CD14-positive monocyte (primary cell): ENCODE results near the gene WDR5. TPM values are rescaled to one million over a fixed set of nuclear protein-coding genes. Genes with fewer than 3 reads are reported as not detected.

ENCODE experiments used
- DNase-seq, 3 donors: peaks; one replicate each; pipeline ENCODE4 v3.0.0-alpha.2; 2011 to 2022
- H2AFZ ChIP-seq: 2 replicates; pipeline ENCODE4 v1.6.0; 2012; ENCODE audit warnings: mild to moderate bottlenecking, low read depth, low read length, inconsistent platforms; ENCODE audit not compliant: insufficient read depth, poor library complexity, severe bottlenecking
- H3K27ac ChIP-seq, 2 donors: 1 replicate in 1 of 2; 2 replicates in 1 of 2; pipeline ENCODE4 v1.5.1; 2012 to 2013; ENCODE audit warnings: low read length in 2 of 2, control low read depth in 1 of 2, inconsistent platforms in 1 of 2, low read depth in 1 of 2, mild to moderate bottlenecking in 1 of 2
- H3K27me3 ChIP-seq, 2 donors: one replicate each; pipeline versions ENCODE4 v1.6.0 to v1.6.1; 2011 to 2013; ENCODE audit warnings: low read length in 2 of 2; ENCODE audit not compliant: control insufficient read depth in 2 of 2, insufficient read depth in 2 of 2
- H3K36me3 ChIP-seq, 2 donors: replicated peaks in 1 of 2; 1 replicate in 1 of 2; 2 replicates in 1 of 2; pipeline versions ENCODE4 v1.5.1 to v1.6.1; 2012 to 2013; ENCODE audit warnings: low read length in 2 of 2, control low read depth in 1 of 2, inconsistent platforms in 1 of 2, mild to moderate bottlenecking in 1 of 2; ENCODE audit not compliant: insufficient read depth in 2 of 2, control insufficient read depth in 1 of 2
- H3K4me1 ChIP-seq, 2 donors: 1 replicate in 1 of 2; 2 replicates in 1 of 2; pipeline versions ENCODE4 v1.5.1 to v1.6.1; 2012 to 2013; ENCODE audit warnings: low read length in 2 of 2, control low read depth in 1 of 2, inconsistent platforms in 1 of 2, mild to moderate bottlenecking in 1 of 2, moderate library complexity in 1 of 2; ENCODE audit not compliant: insufficient read depth in 2 of 2, control insufficient read depth in 1 of 2
- H3K4me2 ChIP-seq: replicated peaks from 2 replicates; pipeline ENCODE3; 2012; ENCODE audit warnings: low read length, moderate library complexity, mild to moderate bottlenecking; ENCODE audit not compliant: poor library complexity, severe bottlenecking; ENCODE audit errors: extremely low read depth
- H3K4me3 ChIP-seq, 3 experiments: fragments of 200-600 bp in 1 of 3; sonication (generic) in 1 of 3; replicated peaks in 1 of 3; 1 replicate in 2 of 3; 2 replicates in 1 of 3; pipeline ENCODE4 v1.5.1; 2011 to 2013; ENCODE audit warnings: low read length in 3 of 3, mild to moderate bottlenecking in 3 of 3, control low read depth in 2 of 3, low read depth in 2 of 3, inconsistent platforms in 1 of 3, moderate library complexity in 1 of 3
- H3K79me2 ChIP-seq: 2 replicates; pipeline ENCODE4 v1.6.0; 2012; ENCODE audit warnings: mild to moderate bottlenecking, control low read depth, inconsistent platforms, low read length, moderate library complexity; ENCODE audit not compliant: insufficient read depth
- H3K9ac ChIP-seq: 2 replicates; pipeline ENCODE4 v1.6.0; 2017; ENCODE audit warnings: low read length, mild to moderate bottlenecking; ENCODE audit not compliant: insufficient read depth, poor library complexity, severe bottlenecking
- H3K9me3 ChIP-seq, 2 donors: replicated peaks in 1 of 2; 1 replicate in 1 of 2; 2 replicates in 1 of 2; pipeline versions ENCODE4 v1.5.1 to v1.6.1; 2012 to 2013; ENCODE audit warnings: low read length in 2 of 2, control low read depth in 1 of 2; ENCODE audit not compliant: control insufficient read depth in 1 of 2, insufficient read depth in 1 of 2
- H4K20me1 ChIP-seq: 2 replicates; pipeline ENCODE4 v1.6.0; 2012; ENCODE audit warnings: mild to moderate bottlenecking, low read length, control low read depth, moderate library complexity; ENCODE audit not compliant: insufficient read depth
- H3K27ac Mint-ChIP-seq, 7 donors: one replicate each; pipeline ENCODE4 v1.8.0; 2020; ENCODE audit warnings: mild to moderate bottlenecking in 7 of 7, mixed read lengths in 7 of 7, moderate library complexity in 6 of 7, inconsistent platforms in 2 of 7
- H3K27me3 Mint-ChIP-seq, 3 donors: one replicate each; pipeline ENCODE4 v1.8.0; 2021 to 2022; ENCODE audit warnings: low read depth in 3 of 3, mild to moderate bottlenecking in 3 of 3, mixed read lengths in 3 of 3, moderate library complexity in 3 of 3, inconsistent platforms in 1 of 3
- H3K36me3 Mint-ChIP-seq, 2 donors: one replicate each; pipeline ENCODE4 v1.8.0; 2020; ENCODE audit warnings: mixed read lengths in 2 of 2, inconsistent platforms in 1 of 2, mild to moderate bottlenecking in 1 of 2
- H3K4me1 Mint-ChIP-seq: one replicate; pipeline ENCODE4 v1.8.0; 2020; ENCODE audit warnings: mild to moderate bottlenecking, mixed read lengths
- H3K4me3 Mint-ChIP-seq, 2 donors: one replicate each; pipeline ENCODE4 v1.8.0; 2020; ENCODE audit warnings: mild to moderate bottlenecking in 2 of 2, mixed read lengths in 2 of 2, moderate library complexity in 1 of 2
- H3K9me3 Mint-ChIP-seq, 7 donors: one replicate each; pipeline ENCODE4 v1.8.0; 2020 to 2022; ENCODE audit warnings: mixed read lengths in 7 of 7, mild to moderate bottlenecking in 6 of 7, moderate library complexity in 6 of 7, inconsistent platforms in 2 of 7
- CTCF ChIP-seq: fragments of 200-600 bp; IDR thresholded peaks from one replicate; pipeline ENCODE4 v1.8.0; 2022; ENCODE audit warnings: antibody characterized with exemption, mild to moderate bottlenecking
- WGBS: methylation state at CpG from one replicate; pipeline ENCODE4 v1.1.5; 2013; ENCODE audit warnings: missing lambda C conversion rate; ENCODE audit not compliant: insufficient coverage; 5-methylcytosine and 5-hydroxymethylcytosine counted together
- intact Hi-C, 2 donors: fragments of 100-400 bp; cut with micrococcal nuclease; formaldehyde crosslinking; loops; one replicate each; pipeline versions ENCODE4 v1.15.0 to v1.15.1; 2023
- polyA plus RNA-seq, 3 donors: library from polyadenylated mRNA; depleted of rRNA in 1 of 3; unstranded in 2 of 3; stranded (reverse) in 1 of 3; fragments of 300-500 nt in 2 of 3; fragments of >200 nt in 1 of 3; fragmentation: Illumina TruSeq in 2 of 3; gene quantifications; 1 replicate in 2 of 3; 2 replicates in 1 of 3; pipeline ENCODE4 v1.2.3, GENCODE V29; 2012 to 2021

Gene WDR5
- polyA plus RNA-seq, 3 donors = 8.7 to 17.3 (median 10.2) TPM

GRCh38 chr9:134130503-134131375 lies 5.1 kb upstream of the WDR5 start:
- TF ChIP-seq CTCF = no peak
- H3K27me3 Mint-ChIP-seq = peaks cover 0 to 2% (median 1%) of the 10 kb centered on the region in 3 donors
- 83% methylated on average over 14 of the region's 23 CpGs for WGBS
- H3K4me3 Mint-ChIP-seq = no peak overlapping the region
- no peaks in the 10 kb centered on the region for H3K27me3 ChIP-seq
- DNase-seq = no peak
- peaks cover 0 to 3% of the 10 kb centered on the region in 2 donors for H3K36me3 Mint-ChIP-seq
- H4K20me1 ChIP-seq = no peaks in the 10 kb centered on the region
- peaks cover 12 to 18% of the 10 kb centered on the region in 2 donors for H3K4me1 ChIP-seq
- H3K4me1 Mint-ChIP-seq = peaks cover 17% of the 10 kb centered on the region
- H3K27ac Mint-ChIP-seq = no peak overlapping the region
- no peak overlapping the region for H2AFZ ChIP-seq
- no peak overlapping the region for H3K27ac ChIP-seq
- H3K9me3 Mint-ChIP-seq = no peaks in the 10 kb centered on the region
- H3K4me2 ChIP-seq = no peak overlapping the region
- H3K9me3 ChIP-seq = no peaks in the 10 kb centered on the region
- peaks cover 15% of the 10 kb centered on the region for H3K79me2 ChIP-seq
- intact Hi-C loops = no loop called here
- no peak overlapping the region for H3K4me3 ChIP-seq
- no peaks in the 10 kb centered on the region for H3K36me3 ChIP-seq
- H3K9ac ChIP-seq = no peak overlapping the region

DNA sequence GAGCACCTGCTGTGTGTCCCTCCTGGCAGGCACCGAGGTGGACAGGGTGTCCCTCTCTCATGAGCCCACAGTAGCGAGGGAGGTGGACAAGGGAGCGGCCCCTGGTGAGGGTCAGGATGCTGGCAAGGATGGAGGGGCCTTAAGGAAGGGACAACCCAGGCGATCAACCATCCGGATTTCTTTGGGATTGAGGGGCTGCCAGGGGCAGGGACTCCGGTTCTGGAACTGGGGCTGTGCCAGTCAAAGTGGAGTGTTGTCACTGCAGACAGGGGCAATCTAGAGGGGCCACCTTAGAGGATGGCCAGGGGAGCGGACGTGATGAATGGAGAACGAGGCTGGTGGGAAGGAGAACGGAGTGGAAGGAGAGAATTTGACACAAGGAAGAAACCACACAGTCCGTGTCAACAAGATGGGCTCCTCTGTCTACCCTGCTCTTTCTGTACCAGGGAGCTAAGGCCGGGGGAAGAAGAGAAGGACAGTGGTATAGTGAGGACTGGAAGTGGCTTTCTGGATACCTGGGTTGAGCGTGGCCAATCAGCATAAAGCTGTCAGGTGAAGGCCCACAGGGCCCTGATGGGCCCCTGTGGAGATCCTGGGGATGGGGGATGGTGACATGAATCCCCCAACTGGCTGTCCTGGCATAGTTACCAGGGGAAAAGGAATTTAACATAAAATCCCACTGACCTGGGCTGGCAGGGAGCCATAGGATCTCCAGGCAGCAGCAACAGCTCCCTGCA lies 4.2 kb upstream of the WDR5 start:
- TF ChIP-seq CTCF = no peak
- H3K9me3 ChIP-seq = no peaks in the 10 kb centered on the region
- WGBS = 90% methylated on average over 11 of the region's 13 CpGs
- Mint-ChIP-seq H3K4me1 (peaks cover 18% of the 10 kb centered on the region), H3K36me3 (peaks cover 0 to 3% of the 10 kb centered on the region in 2 donors), H3K27ac (no peak overlapping the region), H3K4me3 (no peak overlapping the region), H3K9me3 (no peaks in the 10 kb centered on the region), H3K27me3 (peaks cover 0 to 2% (median 1%) of the 10 kb centered on the region in 3 donors)
- H3K4me3 ChIP-seq = no peak overlapping the region
- H3K27ac ChIP-seq = no peak overlapping the region
- H3K4me2 ChIP-seq = no peak overlapping the region
- peaks cover 15 to 23% of the 10 kb centered on the region in 2 donors for H3K4me1 ChIP-seq
- no peak overlapping the region for H3K9ac ChIP-seq
- no peak overlapping the region for H2AFZ ChIP-seq
- no peaks in the 10 kb centered on the region for H3K27me3 ChIP-seq
- no peaks in the 10 kb centered on the region for H3K36me3 ChIP-seq
- peaks cover 3% of the 10 kb centered on the region for H4K20me1 ChIP-seq
- no peak for DNase-seq
- intact Hi-C loops = no loop called here
- peaks cover 20% of the 10 kb centered on the region for H3K79me2 ChIP-seq
